B cell (primary cell): Measurements from ENCODE around the gene ATP6V1B1. TPM values are rescaled to one million over a fixed set of nuclear protein-coding genes. Genes with fewer than 3 reads are reported as not detected.
"Not testable (repeated sequence)": the region's sequence is repeated elsewhere in the genome, so short reads cannot be mapped to it uniquely, and the experiment has no call there.

Experiments
- ATAC-seq: fragments of 200-7000 bp; cut with Tn5 transposase; one replicate; pipeline ENCODE4 v1.10.0; 2021; ENCODE audit warnings: low read depth, mild to moderate bottlenecking, moderate number of reproducible peaks, moderate library complexity
- CTCF ChIA-PET: fragments of 350-600 bp; sonication (Branson Sonifier 250); formaldehyde crosslinking; loops from one replicate; lab custom pipeline; 2021; ENCODE audit warnings: antibody characterized with exemption, inconsistent platforms; lab: Charles Lee
- POLR2A ChIA-PET: fragments of 350-600 bp; sonication (Branson Sonifier 250); formaldehyde crosslinking; loops from one replicate; lab custom pipeline; 2021; ENCODE audit warnings: antibody characterized with exemption; lab: Charles Lee
- DNase-seq: peaks from one replicate; pipeline ENCODE4 v3.0.0; 2013
- H2AFZ ChIP-seq: 2 replicates; pipeline ENCODE4 v1.6.1; 2012; ENCODE audit warnings: mild to moderate bottlenecking, low read depth, low read length; ENCODE audit not compliant: insufficient read depth, poor library complexity, severe bottlenecking
- H3K27ac ChIP-seq, 2 donors: 1 replicate in 1 of 2; 2 replicates in 1 of 2; pipeline ENCODE4 v1.5.1; 2012 to 2013; ENCODE audit warnings: low read length in 2 of 2, mild to moderate bottlenecking in 2 of 2, moderate library complexity in 1 of 2
- H3K27me3 ChIP-seq, 4 experiments: fragments of 200-600 bp in 1 of 4; sonication (generic) in 1 of 4; replicated peaks in 1 of 4; 1 replicate in 2 of 4; 2 replicates in 2 of 4; pipeline versions ENCODE4 v1.6.1 to v1.7.0; 2013 to 2016; ENCODE audit warnings: low read length in 3 of 4, mild to moderate bottlenecking in 2 of 4, mixed read lengths in 1 of 4, moderate library complexity in 1 of 4; ENCODE audit not compliant: insufficient read depth in 4 of 4, control insufficient read depth in 3 of 4; ENCODE audit errors: control extremely low read depth in 1 of 4
- H3K36me3 ChIP-seq, 2 experiments: replicated peaks in 1 of 2; 1 replicate in 1 of 2; 2 replicates in 1 of 2; pipeline versions ENCODE4 v1.6.1 to v1.7.1; 2013; ENCODE audit warnings: low read length in 1 of 2; ENCODE audit not compliant: insufficient read depth in 2 of 2, control insufficient read depth in 1 of 2; ENCODE audit errors: control extremely low read depth in 1 of 2, extremely low read depth in 1 of 2
- H3K4me1 ChIP-seq, 2 donors: fragments of 200-600 bp in 1 of 2; sonication (generic) in 1 of 2; 1 replicate in 1 of 2; 2 replicates in 1 of 2; pipeline versions ENCODE4 v1.5.1 to v1.6.1; 2013 to 2017; ENCODE audit warnings: low read length in 2 of 2; ENCODE audit not compliant: control insufficient read depth in 2 of 2, insufficient read depth in 2 of 2
- H3K4me2 ChIP-seq: replicated peaks from 2 replicates; pipeline ENCODE3; 2012; ENCODE audit warnings: mild to moderate bottlenecking, low read depth, low read length; ENCODE audit not compliant: poor library complexity, severe bottlenecking
- H3K4me3 ChIP-seq, 5 experiments: fragments of 200-600 bp in 1 of 5; sonication (generic) in 1 of 5; 1 replicate in 3 of 5; 2 replicates in 2 of 5; pipeline versions ENCODE4 v1.5.1 to v1.7.0; 2011 to 2016; ENCODE audit warnings: low read length in 4 of 5, mild to moderate bottlenecking in 4 of 5, low read depth in 2 of 5, control low read depth in 1 of 5, moderate library complexity in 1 of 5; ENCODE audit not compliant: insufficient read depth in 1 of 5; ENCODE audit errors: control extremely low read depth in 1 of 5, extremely low read depth in 1 of 5
- H3K79me2 ChIP-seq: fragments of 200-600 bp; sonication (generic); one replicate; pipeline ENCODE4 v1.6.0; 2016; ENCODE audit warnings: low read length; ENCODE audit not compliant: control insufficient read depth, insufficient read depth
- H3K9ac ChIP-seq: fragments of 200-600 bp; sonication (generic); 2 replicates; pipeline ENCODE4 v1.6.1; 2017; ENCODE audit warnings: mild to moderate bottlenecking, low read length, moderate library complexity
- H3K9me3 ChIP-seq, 3 donors: one replicate each; pipeline versions ENCODE4 v1.6.1 to v1.7.1; 2013; ENCODE audit warnings: low read length in 2 of 3; ENCODE audit not compliant: control insufficient read depth in 2 of 3, insufficient read depth in 1 of 3; ENCODE audit errors: control extremely low read depth in 1 of 3
- H4K20me1 ChIP-seq: 2 replicates; pipeline ENCODE4 v1.6.0; 2012; ENCODE audit warnings: mild to moderate bottlenecking, low read length; ENCODE audit not compliant: insufficient read depth, control insufficient read depth, poor library complexity, severe bottlenecking
- H3K27ac Mint-ChIP-seq: one replicate; pipeline ENCODE4 v1.8.0; 2021; ENCODE audit warnings: mixed read lengths
- H3K27me3 Mint-ChIP-seq: one replicate; pipeline ENCODE4 v1.8.0; 2021; ENCODE audit warnings: mixed read lengths
- H3K4me1 Mint-ChIP-seq: one replicate; pipeline ENCODE4 v1.8.0; 2021; ENCODE audit warnings: mixed read lengths
- H3K4me3 Mint-ChIP-seq: one replicate; pipeline ENCODE4 v1.8.0; 2021; ENCODE audit warnings: mixed read lengths
- H3K9me3 Mint-ChIP-seq: one replicate; pipeline ENCODE4 v1.8.0; 2022; ENCODE audit warnings: mixed read lengths; ENCODE audit not compliant: insufficient read depth
- EZH2 ChIP-seq: IDR thresholded peaks from 2 replicates; pipeline ENCODE4 v1.6.1; 2012; ENCODE audit warnings: borderline replicate concordance, low read depth, mild to moderate bottlenecking, moderate library complexity, low read length; ENCODE audit not compliant: insufficient read depth, poor library complexity, severe bottlenecking
- WGBS: methylation state at CpG from one replicate; pipeline ENCODE4 v1.1.5; 2013; ENCODE audit warnings: missing lambda C conversion rate; ENCODE audit not compliant: insufficient coverage; 5-methylcytosine and 5-hydroxymethylcytosine counted together
- intact Hi-C: fragments of 100-400 bp; cut with micrococcal nuclease; formaldehyde crosslinking; loops from one replicate; pipeline ENCODE4 v1.10.0; 2022
- polyA plus RNA-seq: library from polyadenylated mRNA; depleted of rRNA; stranded (reverse); fragments of >200 nt; gene quantifications from 2 replicates; pipeline ENCODE4 v1.2.3, GENCODE V29; 2012
- total RNA-seq, 2 donors: library from RNA; stranded (reverse); fragments of 120-200 nt in 1 of 2; gene quantifications; 1 replicate in 1 of 2; 2 replicates in 1 of 2; pipeline versions ENCODE4 v1.2.3 to v1.2.4, GENCODE V29; 2013 to 2022
- TF ChIP-seq, protein P1 (sequence below): fragments of 200-600 bp; IDR thresholded peaks from one replicate; pipeline ENCODE4 v1.8.0; 2022; ENCODE audit warnings: antibody characterized with exemption, mild to moderate bottlenecking

Gene ATP6V1B1
- total and polyA plus RNA-seq, 2 donors (not counting 1 experiment from before 2014, with no cell fraction given): not detected

DNA sequence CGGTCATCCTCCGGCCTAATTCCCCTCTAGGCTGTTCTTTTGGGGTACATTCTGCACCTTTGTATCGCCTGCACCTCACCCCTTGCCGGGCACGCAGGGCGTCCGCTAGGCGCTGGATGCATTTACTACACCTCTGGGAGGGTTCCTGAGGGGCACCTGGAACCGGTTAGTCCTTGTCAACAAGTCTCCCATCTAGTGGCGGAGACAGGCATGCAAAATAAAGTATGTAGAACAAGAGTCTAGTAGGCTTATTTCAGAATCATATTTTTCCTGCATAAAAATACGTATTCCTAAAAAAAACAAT, 59.7 kb downstream of the ATP6V1B1 start:
- intact Hi-C loops: loop anchor here (1.0 to 2.0 kb wide), 4 partner anchors 10 to 805 kb away; partner anchors contain the start of genes C2orf42 and NAGK
- Histone ChIP-seq H3K9me3 (no peaks in the 10 kb centered on the region), H2AFZ (peak overlapping the region; percentile 87), H4K20me1 (peaks cover 16% of the 10 kb centered on the region), H3K27me3 (no peaks in the 10 kb centered on the region), H3K4me1 (peaks cover 21 to 23% of the 10 kb centered on the region in 2 donors), H3K9ac (peak overlapping the region; percentile 77), H3K36me3 (peaks cover 0 to 18% of the 10 kb centered on the region in 2 experiments), H3K4me2 (peak overlapping the region; percentile 88), H3K4me3 (peak overlapping the region; percentile 67 to 93 (median 84)), H3K27ac (peak overlapping the region; percentile 28 to 32), H3K79me2 (peaks cover 30% of the 10 kb centered on the region)
- TF ChIP-seq EZH2: no peak
- TF ChIP-seq, protein P1, sequence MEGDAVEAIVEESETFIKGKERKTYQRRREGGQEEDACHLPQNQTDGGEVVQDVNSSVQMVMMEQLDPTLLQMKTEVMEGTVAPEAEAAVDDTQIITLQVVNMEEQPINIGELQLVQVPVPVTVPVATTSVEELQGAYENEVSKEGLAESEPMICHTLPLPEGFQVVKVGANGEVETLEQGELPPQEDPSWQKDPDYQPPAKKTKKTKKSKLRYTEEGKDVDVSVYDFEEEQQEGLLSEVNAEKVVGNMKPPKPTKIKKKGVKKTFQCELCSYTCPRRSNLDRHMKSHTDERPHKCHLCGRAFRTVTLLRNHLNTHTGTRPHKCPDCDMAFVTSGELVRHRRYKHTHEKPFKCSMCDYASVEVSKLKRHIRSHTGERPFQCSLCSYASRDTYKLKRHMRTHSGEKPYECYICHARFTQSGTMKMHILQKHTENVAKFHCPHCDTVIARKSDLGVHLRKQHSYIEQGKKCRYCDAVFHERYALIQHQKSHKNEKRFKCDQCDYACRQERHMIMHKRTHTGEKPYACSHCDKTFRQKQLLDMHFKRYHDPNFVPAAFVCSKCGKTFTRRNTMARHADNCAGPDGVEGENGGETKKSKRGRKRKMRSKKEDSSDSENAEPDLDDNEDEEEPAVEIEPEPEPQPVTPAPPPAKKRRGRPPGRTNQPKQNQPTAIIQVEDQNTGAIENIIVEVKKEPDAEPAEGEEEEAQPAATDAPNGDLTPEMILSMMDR: peak; percentile 59
- Mint-ChIP-seq H3K27me3 (no peaks in the 10 kb centered on the region), H3K27ac (peak overlapping the region; percentile 92), H3K4me1 (peaks cover 34% of the 10 kb centered on the region), H3K4me3 (peak overlapping the region; percentile 96), H3K9me3 (no peaks in the 10 kb centered on the region)
- ChIA-PET CTCF (no interaction called here), POLR2A (no interaction called here)
- DNase-seq (peak; percentile 73), ATAC-seq (peak; percentile 26)
- 0% methylated on average over 1 of the region's 11 CpGs for WGBS

DNA sequence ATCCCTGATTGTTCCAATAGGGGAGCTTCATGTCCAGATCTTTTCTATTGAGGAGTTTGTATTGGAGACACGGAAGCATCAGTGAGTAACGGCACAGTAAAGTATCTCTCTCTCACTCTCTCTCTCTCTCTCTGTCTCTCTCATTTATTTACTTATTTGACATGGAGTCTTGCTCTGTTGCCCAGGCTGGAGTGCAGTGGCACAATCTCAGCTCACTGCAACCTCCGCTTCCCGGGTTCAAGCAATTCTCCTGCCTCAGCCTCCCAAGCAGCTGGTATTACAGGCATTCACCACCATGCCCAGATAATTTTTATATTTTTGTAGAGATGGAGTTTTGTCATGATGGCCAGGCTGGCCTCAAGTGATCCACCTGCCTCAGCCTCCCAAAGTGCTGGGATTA, 63.2 kb downstream of the ATP6V1B1 start:
- ATAC-seq, POLR2A ChIA-PET, H3K36me3 ChIP-seq, H3K9me3 Mint-ChIP-seq, DNase-seq, H3K27ac Mint-ChIP-seq, H3K9me3 ChIP-seq, H3K4me2 ChIP-seq, H4K20me1 ChIP-seq, H3K9ac ChIP-seq, H3K4me3 ChIP-seq, H3K27me3 Mint-ChIP-seq, intact Hi-C loops, H2AFZ ChIP-seq, H3K27me3 ChIP-seq, H3K27ac ChIP-seq, H3K4me3 Mint-ChIP-seq: not testable (repeated sequence)
- peaks cover 18% of the 10 kb centered on the region for H3K4me1 Mint-ChIP-seq
- H3K79me2 ChIP-seq: peaks cover 17% of the 10 kb centered on the region
- CTCF ChIA-PET: interaction anchor here (0.9 to 1.0 kb wide), 2 partner anchors 13 to 14 kb away, joined by 3 read pairs; no protein-coding TSS in a partner anchor
- H3K4me1 ChIP-seq: peaks cover 12 to 21% of the 10 kb centered on the region in 2 donors
- WGBS: no CpG with 5 or more reads among the region's 4 CpGs
